GM18907 (cell line): ENCODE data around the gene PCYT2.

Experiments
- ATAC-seq: cut with Tn5 transposase; IDR thresholded peaks from one replicate; pipeline ENCODE4 v1.9.1; 2021; ENCODE audit warnings: mild to moderate bottlenecking, moderate library complexity; ENCODE audit not compliant: unreplicated experiment

The PCYT2 gene

GRCh38 chr17:81927653-81928543, 16.7 kb upstream of the PCYT2 start, which contains the start of gene MAFG:
MAFG (minus strand) TSS chr17:81927735; CDS start chr17:81923185, 4,550 bp downstream.
- peak; percentile 60 for ATAC-seq

DNA sequence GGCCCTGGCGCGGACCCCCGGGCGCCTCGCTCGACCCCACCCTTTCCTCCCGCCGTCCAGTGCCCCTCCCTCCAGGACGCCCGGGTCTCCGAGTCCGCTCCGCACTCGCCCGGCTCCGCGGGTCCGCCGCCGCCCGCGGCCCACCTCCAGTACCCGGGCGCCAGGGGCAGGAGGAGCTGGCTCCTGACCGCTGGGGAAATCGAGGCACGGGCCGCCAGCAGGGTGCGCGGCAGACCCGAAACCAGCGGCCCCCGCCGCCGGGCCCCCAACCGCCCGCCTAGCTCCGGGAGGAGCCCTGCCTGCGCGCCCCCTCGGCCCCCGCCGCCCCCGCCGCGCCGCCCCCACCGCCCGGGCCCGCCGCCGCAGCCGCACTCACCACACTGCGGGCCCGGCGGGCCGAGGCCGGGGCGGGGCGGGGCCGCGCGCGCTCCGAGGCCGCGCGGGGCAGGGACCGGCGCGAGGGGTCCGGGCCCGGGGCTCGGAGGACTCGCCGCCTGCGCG, 16.0 kb upstream of the PCYT2 start:
- peak; percentile 13 for ATAC-seq

DNA sequence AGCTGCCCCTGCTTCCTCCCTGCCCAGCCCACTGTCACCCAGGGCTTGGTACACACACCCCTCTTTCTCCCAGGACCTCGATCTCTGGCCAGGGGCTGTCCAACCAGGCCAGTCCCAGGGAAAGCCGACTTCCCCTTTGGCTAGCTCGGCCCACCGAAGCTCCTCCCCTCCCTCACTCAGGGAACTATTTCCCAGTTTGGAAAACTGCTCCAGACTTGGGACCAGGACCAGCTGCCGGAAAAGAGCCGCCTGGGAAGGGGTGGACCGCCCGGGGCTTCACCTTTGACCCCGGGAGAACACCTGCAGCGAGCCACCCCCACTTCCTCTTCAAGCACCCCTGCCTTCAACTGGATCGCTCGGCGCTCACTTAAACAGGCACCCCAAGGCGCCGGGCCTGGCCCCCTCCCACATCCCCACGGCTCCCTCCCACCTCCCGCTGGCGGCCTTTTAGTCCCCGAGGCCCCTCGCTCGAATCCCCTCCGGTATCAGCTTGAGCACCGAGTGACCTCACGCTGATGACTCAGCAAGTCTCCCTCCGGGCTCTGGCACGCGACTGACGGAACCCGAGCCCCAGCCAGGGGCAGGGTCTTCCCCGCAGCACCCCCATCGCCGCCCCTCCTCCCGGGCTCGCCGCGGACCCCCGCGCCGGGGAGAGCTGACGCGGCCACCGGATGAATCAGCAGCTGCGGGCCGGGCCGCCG, 15.4 kb upstream of the PCYT2 start:
- ATAC-seq: peak; percentile 24

GRCh38 chr17:81925860-81926450, 14.8 kb upstream of the PCYT2 start:
- no peak for ATAC-seq

DNA sequence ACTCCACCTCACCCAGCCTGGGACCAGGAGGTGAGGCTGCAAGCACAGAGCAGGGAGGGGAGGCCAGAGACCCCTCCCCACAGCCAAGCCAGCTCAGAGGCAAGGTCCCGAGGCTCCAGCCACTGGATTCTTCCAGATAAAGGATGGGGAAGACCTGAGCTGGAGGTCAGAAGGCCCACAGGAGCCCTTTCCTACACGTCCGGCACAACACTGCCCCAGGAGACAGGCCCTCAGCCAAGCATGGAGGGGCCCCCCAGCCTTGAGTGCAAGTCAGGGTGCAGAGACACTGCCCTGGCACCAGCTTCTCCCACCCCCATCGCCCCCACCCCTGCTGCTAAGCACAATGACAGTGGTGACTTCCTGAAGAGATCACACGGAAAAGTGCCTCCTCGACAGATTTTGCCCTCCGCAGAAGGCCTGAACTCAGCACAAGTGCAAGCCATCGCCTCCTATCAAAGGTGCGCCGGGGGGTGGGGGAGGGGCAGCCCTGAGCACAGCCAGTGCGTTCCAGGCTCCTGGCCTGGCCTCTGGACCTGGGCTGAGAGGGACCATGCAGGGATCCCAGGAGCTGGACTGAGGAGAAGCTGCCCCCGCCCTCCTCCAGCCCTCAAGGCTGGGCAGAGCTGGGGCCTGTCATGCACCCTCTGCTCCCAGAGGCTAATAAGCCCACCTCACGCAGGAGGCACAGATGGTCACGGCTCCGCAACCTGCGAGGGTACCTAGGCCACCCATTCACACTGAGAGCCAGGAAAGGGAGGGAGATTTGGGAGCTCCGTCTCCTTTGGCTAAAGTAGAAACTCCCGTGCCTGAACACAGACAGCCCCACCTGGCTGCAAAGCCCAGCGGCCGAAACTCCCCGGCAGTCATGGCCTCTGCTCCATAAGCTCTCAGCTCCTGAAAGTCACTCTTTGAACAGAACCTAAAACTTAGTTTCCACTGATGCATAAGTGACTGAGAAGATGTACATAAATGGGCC, 13.6 kb upstream of the PCYT2 start:
- ATAC-seq: no peak

DNA sequence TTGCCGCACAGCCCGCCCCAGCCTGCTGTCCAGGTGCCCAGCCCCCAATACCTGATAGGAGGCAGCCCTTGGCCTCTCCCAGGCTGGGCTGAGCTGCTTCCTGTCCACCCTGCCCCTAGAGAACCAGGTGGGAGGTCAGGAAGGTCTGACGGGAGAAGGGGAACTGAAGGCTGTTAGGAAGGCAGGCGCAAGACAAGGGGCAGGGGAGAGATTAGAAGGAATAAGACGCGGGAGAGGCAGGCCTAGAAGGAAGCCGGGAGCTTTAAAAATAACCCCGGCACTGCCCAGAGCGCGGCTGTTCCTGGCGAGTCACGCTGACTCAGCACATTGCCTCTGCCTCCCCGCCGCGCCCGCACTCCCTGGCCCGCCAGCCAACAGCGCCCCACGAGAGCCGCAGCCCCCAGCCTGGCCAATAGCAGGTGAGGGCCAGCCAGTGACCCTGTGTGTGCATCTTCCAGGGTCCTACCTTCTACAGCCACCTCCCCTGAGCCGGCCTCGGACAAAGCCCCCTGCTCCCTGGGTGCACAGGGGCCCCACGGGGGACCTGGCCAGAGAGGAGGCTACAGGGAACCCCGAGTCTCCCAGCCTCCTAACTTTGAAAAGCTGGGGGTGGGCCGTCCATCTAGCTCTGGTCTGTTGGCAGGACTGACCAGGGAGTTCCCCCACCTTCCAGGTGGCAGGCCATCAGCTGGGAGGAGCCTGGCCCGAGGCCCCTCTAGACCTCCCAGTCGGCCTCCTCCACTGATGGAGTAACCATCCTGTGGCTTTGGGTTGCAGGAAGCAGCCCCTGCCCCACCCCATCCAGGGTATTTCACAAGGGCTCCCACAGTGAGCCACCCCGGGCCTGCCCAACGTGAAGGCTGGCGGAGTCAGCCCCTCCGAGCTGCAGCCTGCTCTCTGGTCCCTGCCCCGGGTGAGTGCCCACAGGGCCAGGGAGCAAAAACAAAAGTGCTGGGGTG, 12.4 kb upstream of the PCYT2 start:
- no peak for ATAC-seq

DNA sequence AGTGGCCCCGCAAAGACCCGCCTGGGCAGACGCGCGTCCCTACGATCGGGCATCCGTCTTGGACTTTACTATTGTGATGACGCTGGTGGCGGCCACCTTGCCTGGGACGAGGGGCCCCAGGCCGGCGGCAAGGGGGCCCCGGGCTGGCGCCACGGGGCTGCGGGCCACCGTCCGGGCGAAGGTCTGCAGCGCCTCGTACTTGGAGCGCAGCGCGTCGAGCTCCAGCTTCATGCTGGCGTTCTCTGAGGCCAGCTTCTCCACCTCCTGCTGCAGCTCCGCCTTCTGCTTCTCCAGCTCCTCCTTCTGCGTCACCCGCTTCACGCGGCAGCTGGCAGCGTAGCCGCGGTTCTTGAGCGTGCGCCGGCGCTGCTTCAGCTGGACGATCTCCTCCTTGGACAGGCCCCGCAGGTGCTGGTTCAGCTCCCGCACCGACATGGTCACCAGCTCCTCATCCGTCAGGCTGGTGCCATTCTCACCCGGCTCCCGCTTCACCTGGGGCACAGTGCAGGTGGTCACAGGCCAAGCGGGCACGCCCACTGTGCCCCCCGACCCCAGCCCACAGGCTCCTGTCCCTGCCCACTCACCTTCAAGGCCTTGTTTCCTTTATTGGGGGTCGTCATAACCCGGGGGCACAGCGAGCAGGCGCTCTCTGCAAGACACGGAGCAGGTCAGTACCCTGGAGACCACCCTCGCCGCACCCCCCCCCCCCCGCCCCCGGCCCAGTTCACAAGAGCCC, 11.5 kb upstream of the PCYT2 start:
- no peak for ATAC-seq

GRCh38 chr17:81921996-81922565, 10.9 kb upstream of the PCYT2 start:
- no peak for ATAC-seq

- ATAC-seq: no peak
These were observed 10.3 kb upstream of the PCYT2 start for GRCh38 chr17:81921537-81921862.

- ATAC-seq: no peak
These were observed 9.7 kb upstream of the PCYT2 start for GRCh38 chr17:81920612-81921536.

DNA sequence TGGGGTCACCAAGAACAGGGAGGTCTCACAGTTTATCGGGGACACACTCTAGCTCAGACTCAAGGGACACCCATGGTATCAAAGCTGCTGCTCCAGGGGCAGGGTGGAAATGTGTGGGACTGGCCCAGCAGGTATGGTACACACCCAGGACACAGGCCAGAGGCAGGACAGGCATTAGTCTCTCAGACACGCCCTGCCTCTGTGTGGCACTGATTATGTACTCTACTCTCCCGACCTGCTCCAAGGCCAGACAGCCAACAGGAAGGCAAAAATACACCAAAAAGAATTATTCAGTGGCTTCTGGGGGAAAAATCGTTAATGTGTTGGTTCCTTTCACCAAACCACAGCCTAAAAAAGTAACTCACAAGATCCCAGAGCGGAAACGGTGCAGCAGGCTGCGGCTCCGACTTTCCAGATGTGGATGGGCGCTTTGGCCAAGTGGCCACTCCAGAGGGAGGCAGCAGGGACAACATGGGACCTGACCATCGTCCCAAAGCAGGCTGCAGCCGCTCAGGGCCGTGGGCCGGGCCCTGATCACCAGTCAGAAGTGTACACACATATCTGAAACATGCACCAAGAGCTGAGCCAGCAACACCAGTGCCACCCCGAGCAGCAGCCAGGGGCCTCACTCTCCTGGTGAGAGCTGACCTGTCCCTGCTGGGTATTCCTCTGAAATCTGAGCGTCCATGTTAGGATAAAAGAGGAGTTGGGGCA, 7.8 kb upstream of the PCYT2 start:
- ATAC-seq: no peak

GRCh38 chr17:81918333-81918669, 7.1 kb upstream of the PCYT2 start:
- peak; percentile 8 for ATAC-seq

- ATAC-seq: peak; percentile 49
These were observed 6.5 kb upstream of the PCYT2 start, which contains the start of gene SIRT7 for GRCh38 chr17:81917565-81918332. SIRT7 (minus strand) TSS chr17:81918176; CDS start chr17:81918131, 45 bp downstream.

GRCh38 chr17:81916234-81917001, 5.2 kb upstream of the PCYT2 start:
- no peak for ATAC-seq

DNA sequence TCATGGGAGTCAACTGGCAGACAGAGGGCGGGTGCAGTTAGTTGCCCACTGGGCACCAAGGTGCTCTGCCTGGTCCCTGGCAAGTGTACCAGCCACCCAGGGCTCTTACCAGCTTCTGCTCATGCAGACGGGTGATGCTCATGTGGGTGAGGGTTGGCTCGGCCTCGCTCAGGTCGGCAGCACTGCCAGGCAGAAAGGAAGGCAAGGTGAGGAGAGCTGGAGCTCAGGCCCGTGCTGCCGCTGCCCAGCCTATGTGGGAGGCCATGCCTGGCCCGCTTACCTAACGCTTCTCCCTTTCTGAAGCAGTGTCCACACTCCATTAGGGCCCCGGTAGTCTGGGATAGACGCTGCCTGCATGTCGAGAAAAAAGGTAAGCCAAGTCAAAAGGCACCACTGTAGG, 4.1 kb upstream of the PCYT2 start:
- ATAC-seq: no peak
